NCI-H446 treated with DMSO at 0.1 percent for 48 hours (cell line): ENCODE data around the gene RAF1.
"Not testable (repeated sequence)": the region's sequence is repeated elsewhere in the genome, so short reads cannot be mapped to it uniquely, and the experiment has no call there.

Experiments used
- DNase-seq: peaks from one replicate; lab custom pipeline; 2025; lab: John Stamatoyannopoulos, UW

RAF1 gene

DNA sequence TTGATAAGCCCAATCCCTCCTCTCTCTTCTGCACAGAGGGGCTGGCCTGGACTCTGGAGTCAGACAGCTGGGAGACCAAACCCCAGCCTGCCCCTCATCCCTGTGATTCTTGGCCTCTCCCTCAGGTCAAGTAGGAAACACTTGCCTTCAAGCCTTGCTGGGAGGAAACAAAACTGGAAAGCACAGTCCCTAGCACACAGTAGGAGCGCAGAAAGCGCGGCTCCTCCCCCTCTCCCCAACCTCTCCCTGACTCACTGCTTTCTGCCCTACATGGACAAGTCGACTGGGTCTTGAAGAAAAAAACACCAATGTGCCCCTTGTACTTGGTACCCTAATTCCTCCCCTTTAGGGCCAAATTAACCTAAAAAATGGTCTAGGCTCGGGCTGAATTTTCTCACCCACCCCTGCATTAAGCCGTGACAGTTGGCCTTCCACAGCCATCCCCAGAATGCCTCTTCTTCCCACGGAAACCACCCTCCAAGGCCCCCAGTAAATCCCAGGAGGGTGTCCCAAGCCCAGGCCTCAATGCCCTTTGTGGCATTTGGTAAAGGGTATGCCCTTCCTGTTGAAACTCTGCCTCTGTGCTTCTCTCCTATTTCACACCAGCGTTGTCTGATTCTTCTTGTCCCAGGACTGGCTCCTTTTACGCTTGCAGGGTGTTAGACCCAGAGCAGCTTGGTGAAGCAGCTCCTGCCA lies 11.3 kb upstream of the RAF1 start:
- DNase-seq, result no peak

DNA sequence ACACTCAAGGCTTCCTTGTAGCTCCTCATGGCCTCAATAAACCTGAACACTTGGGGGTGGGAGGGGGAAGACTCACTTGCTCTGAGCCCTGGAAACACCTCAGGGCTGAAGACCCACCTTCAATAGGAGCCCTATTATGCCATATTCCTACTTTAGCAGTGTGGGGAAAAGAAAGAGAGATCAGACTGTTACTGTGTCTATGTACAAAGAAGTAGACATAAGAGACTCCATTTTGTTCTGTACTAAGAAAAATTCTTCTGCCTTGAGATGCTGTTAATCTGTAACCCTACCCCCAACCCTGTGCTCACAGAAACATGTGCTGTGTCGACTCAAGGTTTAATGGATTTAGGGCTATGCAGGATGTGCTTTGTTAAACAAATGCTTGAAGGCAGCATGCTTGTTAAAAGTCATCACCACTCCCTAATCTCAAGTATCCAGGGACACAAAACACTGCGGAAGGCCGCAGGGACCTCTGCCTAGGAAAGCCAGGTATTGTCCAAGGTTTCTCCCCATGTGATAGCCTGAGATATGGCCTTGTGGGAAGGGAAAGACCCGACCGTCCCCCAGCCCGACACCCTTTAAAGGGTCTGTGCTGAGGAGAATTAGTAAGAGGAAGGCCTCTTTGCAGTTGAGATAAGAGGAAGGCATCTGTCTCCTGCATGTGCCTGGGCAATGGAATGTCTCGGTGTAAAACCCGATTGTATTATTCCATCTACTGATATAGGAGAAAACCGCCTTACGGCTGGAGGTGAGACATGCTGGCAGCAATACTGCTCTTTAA lies 10.2 kb upstream of the RAF1 start:
- DNase-seq, result not testable (repeated sequence)

DNA sequence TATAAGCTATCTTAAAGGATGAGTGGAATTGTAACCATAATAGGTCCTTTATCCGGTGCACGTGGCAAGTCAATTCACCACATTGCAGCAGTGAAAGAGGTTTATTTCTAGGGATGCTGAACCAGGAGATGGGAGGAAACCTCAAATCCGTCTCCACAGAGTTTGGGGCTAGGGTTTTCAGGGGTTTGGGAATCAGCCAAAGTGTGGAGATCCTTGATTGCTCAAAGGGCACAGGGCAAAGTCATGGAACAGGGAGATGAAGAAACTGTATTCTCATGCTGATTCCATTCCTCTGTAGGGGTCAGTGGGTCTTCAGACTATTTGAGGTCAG lies 7.2 kb upstream of the RAF1 start:
- no peak for DNase-seq

DNA sequence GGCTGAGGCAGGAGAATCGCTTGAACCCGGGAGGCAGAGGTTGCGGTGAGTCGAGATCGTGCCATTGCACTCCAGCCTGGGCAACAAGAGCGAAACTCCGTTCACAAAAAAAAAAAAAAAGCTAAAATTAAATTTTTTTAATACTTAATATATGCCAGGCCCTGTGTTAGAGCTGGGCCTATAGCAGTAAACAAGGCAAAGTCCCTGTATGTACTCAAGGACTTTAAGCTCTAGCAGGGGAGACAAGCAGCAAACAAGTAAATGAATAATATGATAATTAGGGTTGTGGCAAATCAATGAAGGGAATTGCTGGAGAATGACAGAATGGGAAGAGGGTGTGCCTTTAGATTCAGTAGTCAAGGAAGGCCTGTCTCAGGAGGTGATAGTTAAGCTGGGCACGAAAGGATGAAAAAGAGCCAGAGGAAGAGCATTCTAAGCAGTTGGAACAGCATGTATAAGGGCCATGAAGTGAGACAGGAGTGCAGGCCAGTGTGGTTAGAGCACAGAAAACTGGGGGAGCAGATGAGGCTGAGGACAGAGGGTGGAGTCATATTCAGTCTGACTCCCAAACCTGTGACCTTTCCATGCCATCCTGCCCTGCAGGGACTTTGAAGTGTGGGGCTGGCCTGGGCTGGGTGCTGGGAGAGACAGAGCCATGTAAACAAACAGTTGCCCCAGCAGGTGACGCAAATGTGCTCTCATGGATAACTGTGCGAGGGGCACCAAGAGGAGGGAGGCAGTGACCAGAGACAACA lies 6.6 kb upstream of the RAF1 start:
- DNase-seq, result no peak

DNA sequence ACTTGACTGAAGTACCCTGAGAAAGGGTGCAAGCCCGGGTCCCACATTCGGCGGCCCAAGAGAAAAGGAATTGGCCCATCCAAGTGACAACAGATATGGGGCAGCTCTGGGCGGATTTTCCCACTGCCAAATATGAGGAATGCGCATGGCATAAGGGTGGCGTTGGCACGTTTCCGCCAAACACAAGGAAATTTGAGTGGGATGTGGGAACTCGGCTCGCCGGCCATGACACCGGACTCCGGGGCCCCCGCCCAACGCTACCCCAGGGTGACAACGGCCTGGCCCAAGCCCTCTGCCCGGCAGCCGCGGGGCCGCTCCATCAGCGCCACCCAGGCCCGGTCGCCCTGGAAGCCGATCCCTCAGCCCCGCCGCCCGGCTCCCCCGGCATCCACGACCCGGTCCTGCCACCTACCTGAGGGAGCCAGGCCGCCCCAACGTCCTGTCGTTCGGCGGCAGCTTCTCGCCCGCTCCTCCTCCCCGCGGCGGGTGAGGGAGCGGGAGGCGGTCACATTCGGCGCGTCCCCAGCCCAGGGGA lies 449 bp downstream of the RAF1 start:
- DNase-seq, result no peak

DNA sequence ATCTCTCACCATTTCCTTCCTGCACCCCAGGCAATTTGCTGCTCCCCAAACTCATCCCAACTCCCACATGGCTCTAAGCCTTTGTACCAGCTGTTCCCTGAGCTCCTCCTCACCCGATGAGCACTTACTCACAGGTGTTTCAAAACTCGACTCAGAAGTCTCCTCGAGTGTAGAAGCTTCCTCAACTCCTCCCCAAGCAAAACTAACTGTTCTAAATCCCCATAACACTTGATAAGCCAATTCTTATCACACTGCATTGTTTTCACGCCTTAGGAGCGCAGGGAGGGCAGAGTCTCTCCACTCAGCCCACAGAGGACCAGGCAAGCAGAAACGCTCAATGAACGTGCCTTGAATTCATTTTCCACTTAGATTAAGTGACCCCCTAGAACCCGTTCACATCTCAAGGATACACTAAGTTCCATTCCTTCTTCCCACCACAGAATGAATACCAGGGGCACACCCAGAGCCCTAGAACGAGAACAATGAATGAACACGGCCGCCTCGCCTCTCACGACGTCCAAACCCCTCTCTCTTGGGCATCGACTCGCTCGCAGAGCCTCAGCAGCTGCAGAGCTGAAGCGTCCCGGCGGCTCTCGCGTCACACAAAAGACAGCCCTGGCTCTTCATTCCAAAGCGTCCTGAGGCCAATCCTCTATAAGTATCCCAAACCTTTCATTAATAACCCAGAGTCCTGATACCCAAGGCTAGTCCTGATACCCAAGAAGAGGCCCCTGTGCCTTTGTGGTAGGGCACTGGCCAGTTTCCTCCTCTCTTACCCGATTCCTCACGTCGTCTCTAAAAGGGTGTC lies 1.1 kb downstream of the RAF1 start:
- DNase-seq, result no peak

DNA sequence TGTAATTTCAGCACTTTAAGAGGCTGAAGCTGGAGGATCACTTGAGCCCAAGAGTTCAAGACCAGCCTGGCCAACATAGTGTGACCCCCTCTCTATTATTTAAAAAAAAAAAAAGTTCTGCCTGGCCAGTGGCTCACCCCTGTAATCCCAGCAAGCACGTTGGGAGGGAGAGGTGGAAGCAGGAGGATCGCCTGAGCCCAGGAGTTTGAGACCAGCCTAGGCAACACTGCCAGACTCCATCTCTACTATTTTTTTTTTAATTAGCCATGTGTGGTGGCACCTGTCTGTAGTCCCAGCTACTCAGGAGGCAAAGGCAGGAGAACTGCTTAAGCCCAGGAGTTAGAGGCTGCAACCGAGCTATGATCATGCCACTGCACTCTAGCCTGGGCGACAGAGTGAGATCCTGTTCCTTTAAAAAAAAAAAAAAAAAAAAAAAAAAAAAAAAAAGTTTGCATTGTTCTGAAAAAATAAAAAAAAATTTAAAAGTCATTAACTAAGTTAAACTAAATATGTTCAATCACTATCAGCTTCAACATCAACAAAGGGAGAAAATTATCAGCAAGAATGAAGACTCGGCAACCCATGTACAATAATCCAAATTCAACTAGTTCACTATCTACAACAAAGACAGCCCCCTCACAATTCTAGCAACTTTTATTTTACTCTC lies 1.9 kb downstream of the RAF1 start:
- no peak for DNase-seq

DNA sequence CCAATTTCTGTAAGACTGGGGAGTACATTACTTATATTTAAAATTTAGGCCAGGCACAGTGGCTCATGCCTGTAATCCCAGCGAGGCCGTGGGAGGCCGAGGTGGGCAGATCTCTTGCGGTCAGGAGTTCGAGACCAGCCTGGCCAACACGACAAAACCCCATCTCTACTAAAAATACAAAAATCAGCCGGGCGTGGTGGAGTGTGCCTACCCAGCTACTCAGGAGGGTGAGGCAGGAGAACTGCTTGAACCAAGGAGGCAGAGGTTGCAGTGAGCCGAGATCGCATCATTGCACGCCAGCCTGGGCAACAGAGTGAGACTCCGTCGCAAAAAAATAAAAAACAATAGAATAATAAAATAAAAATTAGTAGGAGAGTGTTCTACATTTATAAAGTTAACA lies 2.5 kb downstream of the RAF1 start:
- DNase-seq, result not testable (repeated sequence)

DNA sequence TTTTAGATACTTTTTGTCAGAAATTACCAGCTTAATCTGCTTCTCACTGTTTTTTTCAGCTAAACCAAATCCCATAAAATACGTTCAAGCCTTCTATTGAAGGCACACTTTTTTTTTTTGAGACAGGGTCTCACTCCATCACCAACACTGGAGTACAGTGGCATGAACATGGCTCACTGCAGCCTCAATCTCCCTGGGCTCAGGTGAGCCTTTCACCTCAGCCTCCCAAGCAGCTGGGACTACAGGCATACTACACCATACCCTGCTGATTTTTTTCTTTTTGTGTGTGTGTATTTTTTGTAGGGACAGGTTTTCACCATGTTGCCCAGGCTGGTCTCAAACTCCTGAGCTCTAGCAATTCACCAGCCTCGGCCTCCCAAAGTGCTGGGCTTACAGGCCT lies 3.7 kb downstream of the RAF1 start:
- no peak for DNase-seq

DNA sequence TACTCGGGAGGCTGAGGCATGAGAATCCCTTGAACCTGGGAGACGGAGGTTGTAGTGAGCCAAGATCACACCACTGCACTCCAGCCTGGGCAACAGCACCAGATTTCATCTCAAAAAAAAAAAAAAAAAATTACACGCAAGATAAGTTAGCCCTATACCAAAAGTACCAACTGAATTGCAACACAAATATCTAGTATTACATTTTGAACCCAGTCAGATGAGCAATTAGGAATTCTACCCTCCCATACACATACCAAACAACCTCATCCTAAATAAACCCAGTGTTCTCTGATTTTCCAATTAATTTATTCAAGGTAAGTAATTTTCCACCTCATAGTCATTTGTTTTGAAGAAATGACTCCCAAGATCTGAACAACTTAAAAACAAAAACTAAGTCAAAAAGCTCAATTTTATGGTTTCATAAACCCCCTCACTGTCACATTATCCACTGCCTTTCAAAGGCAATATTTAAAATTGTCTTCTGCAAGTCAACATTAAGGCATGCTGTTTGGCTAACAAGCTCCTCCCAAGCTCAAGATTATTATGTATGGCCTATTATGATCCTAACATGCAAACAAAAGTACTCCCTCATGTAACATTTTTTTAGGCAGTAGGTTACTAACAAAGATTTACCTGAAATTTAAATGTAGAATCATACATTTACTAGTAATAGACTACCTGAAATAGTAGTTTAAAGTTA lies 4.5 kb downstream of the RAF1 start:
- no peak for DNase-seq

DNA sequence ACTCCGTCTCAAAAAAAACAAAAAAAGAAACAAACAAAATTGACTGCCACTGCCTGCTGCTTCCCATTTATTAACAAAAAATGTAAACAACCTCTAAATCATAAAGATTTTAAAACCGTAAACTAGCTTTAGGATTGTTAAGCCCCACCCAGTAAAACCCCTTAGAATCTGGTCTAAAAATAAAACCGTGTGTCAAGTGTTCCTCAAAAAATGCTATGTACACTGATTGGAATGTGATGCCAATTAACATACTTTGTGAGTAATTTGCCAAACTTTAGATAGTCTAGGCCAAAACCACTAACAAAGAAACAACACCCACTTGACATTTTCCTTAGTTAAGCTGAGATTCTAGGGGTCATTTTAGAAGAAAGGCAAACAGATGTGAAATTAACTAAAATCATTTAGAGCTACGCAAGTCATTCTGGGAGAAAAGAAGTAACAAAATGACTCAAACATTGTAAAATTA lies 5.3 kb downstream of the RAF1 start:
- no peak for DNase-seq

DNA sequence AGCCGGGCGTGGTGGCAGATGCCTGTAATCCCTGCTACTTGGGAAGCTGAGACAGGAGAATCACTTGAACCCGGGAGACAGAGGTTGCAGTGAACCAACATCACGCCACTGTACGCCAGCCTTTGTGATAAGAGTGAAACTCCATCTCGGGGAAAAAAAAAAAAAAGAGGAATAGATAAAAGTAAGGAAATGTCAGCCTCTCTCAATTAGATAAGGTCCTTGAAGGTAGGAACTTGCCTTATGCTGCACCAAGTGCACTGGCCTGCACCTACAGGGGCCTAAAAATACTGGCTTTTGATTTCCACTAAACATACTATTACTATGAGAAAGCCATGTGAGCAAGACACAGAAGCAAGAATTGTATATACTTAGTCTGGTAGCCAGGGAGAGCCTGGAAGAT lies 7.1 kb downstream of the RAF1 start:
- DNase-seq, result no peak

DNA sequence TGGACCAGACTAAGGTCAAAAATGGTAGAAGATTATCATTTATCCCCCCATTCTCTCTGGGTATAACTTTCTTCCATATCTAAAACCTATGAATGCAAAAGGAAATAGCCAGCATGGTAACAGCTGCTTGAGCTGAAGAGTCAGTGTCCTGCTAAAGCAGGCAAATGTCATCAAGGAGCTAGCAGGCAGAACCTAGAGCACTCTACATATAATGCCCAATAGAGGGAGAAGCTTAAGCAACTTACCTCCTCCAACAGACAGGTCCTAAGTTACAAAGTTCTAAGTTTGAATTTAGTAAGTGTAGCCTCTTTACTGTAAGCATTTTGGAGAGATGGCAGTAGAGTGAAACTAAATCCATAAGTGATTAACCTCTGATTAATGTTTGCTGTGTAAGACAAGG lies 7.7 kb downstream of the RAF1 start:
- no peak for DNase-seq

DNA sequence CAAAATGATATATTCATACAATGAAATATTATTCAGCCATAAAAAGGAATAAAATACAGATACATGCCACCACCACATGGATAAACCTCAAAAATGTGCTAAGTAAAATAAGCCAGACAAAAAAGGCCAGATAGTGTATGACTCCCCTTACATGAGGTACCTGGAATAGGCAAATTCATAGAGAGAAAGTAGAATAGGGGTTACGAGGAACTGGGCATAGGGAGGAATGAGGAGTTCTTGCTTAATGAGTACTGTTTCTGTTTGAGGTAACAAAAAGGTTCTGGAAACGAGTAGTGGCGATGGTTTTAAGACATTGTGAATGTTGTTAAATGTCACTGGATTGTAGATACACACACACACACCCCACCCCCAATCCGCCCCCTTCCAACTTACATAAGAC lies 8.2 kb downstream of the RAF1 start:
- no peak for DNase-seq

DNA sequence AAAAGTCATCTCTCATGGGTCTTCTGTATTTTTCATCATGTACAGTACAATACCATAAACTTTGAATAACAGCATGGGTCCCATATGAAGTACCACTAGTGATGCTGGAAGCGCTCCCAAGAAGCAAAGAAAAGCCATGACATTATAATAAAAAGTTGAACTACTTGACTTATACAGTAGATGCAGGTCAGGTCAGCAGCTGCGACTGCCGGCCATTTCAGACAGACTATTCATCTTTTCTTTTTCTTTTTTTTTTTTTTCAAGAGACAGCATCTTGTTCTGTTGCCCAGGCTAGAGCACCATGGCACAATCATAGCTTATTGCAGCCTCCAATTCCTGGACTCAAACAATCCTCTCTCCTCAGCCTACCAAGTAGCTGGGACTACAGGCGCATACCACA lies 10.2 kb downstream of the RAF1 start:
- DNase-seq, result no peak

DNA sequence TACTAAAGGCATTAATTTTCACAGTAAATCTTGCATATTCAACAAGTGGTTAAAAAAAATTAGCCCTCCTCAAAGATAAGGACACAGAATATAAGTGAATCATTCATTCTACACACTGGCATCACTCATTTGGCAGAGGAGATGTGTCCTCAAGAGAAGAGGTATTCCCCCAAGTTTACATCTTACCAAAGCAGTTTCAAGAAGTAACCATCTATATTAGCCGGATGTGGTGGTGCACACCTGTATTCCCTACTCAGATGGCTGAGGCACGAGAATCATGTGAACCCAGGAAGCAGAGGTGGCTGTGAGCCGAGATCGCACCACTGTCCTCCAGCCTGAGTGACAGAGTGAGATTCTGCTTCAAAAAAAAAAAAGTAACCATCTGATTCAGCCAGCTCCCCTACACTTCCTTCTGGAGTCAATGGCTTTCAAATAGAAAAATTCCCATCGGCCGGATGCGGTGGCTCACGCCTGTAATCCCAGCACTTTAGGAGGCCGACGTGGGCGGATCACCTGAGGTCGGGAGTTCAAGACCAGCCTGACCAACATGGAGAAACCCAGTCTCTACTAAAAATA lies 15.4 kb downstream of the RAF1 start:
- no peak for DNase-seq

DNA sequence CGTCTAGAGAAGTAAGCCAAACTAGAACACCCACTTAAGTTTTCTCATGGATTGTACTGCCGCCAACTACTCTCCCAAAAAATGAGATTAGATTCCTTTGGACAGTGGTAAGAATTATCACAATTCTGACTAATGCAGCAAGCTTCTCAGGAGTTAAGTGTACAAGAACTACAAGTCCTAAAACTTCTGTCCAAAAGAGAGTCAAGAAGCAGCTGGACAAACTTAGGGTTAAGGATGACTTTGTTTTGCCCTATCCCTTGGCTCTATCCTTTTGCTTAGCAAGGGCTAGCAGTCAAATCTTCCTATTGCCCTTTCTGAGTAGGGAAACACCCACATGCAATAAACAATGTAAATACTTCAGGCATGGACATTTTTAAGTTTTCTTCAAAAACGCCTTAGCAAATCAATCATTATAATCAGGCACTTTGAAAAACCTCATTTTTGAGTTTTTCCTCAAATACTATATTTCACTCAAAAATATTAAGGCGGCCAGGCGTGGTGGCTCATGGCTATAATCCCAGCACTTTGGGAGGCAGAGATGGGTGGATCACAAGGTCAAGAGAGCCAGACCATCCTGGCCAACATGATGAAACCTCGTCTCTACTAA lies 19.5 kb downstream of the RAF1 start:
- DNase-seq, result no peak

DNA sequence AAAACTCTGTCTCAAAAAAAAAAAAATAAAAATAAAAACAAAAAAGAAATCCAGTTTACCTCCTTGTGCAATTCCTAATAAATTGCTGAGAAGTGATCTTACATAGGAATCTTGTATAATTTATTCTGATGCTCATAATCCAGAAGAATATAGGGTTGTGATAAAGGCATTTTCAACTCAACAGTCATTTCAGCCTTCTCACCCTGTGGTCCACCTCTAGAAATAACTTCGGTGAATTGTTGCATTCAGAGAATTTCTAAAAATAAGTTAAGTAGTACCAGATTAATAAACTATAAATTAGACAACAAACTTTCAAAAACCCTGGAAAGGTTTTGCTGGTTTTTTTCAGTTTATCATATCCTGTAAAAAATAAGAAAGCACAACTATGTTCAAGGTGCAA lies 20.2 kb downstream of the RAF1 start:
- no peak for DNase-seq

DNA sequence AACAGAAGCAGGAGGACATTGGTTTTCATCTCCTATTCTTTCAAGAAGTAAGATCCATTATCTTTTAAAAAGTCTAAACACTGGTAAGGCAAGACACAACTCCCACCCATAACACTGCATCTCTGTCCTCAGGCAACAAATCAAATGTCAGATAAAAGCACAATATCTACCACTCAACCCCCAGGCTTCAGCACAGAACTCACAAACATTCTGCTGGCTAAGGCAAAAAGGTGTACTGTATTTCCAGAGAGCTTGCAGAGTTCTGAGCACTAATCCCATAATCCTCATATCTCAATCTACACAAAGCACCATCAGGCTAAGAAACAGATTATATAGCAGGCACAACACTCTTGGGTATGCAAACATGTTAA lies 20.9 kb downstream of the RAF1 start:
- DNase-seq, result no peak

DNA sequence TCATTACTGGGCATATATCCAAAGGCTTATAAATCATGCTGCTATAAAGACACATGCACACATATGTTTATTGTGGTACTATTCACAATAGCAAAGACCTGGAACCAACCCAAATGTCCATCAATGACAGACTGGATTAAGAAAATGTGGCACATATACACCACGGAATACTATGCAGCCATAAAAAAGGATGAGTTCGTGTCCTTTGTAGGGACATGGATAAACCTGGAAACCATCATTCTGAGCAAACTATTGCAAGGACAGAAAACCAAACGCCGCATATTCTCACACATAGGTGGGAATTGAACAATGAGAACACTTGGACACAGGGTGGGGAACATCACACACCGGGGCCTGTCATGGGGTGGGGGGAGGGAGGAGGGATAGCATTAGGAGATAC lies 23.1 kb downstream of the RAF1 start:
- DNase-seq, result not testable (repeated sequence)
